Lower leg skin (tissue), 4 donors: ENCODE results near the gene MAX. TPM values are rescaled to one million over a fixed set of nuclear protein-coding genes. Genes with fewer than 3 reads are reported as not detected.

ENCODE experiments used
- DNase-seq, 2 donors: peaks; one replicate each; pipeline ENCODE4 v3.0.0-alpha.2; 2019; ENCODE audit warnings: low spot score in 2 of 2
- H3K4me3 ChIP-seq: fragments of 200-600 bp; sonication (generic); 2 replicates; pipeline ENCODE4 v1.5.1; 2017; ENCODE audit warnings: mild to moderate bottlenecking, low read depth; ENCODE audit not compliant: poor library complexity, severe bottlenecking
- POLR2A ChIP-seq, 2 donors: fragments of 450-650 bp; IDR thresholded peaks; one replicate each; pipeline ENCODE4 v1.6.1; 2016 to 2017; ENCODE audit warnings: antibody characterized with exemption in 2 of 2, mild to moderate bottlenecking in 1 of 2, moderate library complexity in 1 of 2
- WGBS, 2 donors: methylation state at CpG; one replicate each; pipeline ENCODE4 v1.1.5; 2018; 5-methylcytosine and 5-hydroxymethylcytosine counted together
- intact Hi-C: fragments of 100-400 bp; cut with DNase I; formaldehyde crosslinking; loops from one replicate; pipeline ENCODE4 v1.15.0; 2023; ENCODE audit warnings: low total_unique reads
- total RNA-seq, 4 donors: library from RNA; depleted of rRNA; stranded (reverse); fragments of >200 nt; gene quantifications; one replicate each; pipeline ENCODE4 v1.1.0, GENCODE V29; 2016
- TF ChIP-seq, protein P1 (sequence below), 3 donors: fragments of 450-650 bp; IDR thresholded peaks; one replicate each; pipeline ENCODE4 v1.5.1; 2016; ENCODE audit warnings: antibody characterized with exemption in 3 of 3, mild to moderate bottlenecking in 3 of 3, moderate library complexity in 2 of 3

The MAX gene
- total RNA-seq, 4 donors from 2014 or later: 61.0 to 126 (median 65.6) TPM

GRCh38 chr14:65110525-65110924, 8.2 kb upstream of the MAX start:
- H3K4me3 ChIP-seq: no peak overlapping the region
- DNase-seq: no peak
- intact Hi-C loops: no loop called here
- TF ChIP-seq, protein P1, sequence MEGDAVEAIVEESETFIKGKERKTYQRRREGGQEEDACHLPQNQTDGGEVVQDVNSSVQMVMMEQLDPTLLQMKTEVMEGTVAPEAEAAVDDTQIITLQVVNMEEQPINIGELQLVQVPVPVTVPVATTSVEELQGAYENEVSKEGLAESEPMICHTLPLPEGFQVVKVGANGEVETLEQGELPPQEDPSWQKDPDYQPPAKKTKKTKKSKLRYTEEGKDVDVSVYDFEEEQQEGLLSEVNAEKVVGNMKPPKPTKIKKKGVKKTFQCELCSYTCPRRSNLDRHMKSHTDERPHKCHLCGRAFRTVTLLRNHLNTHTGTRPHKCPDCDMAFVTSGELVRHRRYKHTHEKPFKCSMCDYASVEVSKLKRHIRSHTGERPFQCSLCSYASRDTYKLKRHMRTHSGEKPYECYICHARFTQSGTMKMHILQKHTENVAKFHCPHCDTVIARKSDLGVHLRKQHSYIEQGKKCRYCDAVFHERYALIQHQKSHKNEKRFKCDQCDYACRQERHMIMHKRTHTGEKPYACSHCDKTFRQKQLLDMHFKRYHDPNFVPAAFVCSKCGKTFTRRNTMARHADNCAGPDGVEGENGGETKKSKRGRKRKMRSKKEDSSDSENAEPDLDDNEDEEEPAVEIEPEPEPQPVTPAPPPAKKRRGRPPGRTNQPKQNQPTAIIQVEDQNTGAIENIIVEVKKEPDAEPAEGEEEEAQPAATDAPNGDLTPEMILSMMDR (IDR thresholded peaks at IDR 0.05): no peak
- TF ChIP-seq POLR2A (IDR thresholded peaks at IDR 0.05): no peak
- 79 to 85% methylated on average over 5 of the region's 5 CpGs for WGBS, 2 donors

DNA sequence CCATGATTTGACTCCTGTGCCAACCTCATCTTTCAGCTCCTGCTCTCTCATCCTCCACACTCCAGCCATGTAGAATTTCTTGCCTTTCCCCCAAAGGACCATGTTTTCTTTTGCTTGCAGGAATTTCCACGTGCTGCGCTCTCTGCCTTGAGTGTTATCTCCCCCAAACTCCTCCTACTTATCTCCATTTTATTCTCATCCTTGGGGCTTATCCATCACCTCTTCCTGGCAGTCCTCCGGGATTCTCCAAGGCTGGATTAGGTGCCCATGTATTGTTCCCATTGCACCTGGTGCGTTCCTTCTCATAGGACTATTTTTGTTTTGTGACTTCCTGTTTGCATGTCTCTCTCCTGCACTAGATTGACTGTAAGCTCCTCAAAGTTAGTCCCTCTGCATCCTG, 7.0 kb upstream of the MAX start:
- DNase-seq: no peak
- TF ChIP-seq, protein P1 (IDR thresholded peaks at IDR 0.05): no peak
- TF ChIP-seq POLR2A (IDR thresholded peaks at IDR 0.05): no peak
- WGBS, 2 donors: 88 to 90% methylated on average over 4 of the region's 4 CpGs
- intact Hi-C loops: no loop called here
- no peak overlapping the region for H3K4me3 ChIP-seq

DNA sequence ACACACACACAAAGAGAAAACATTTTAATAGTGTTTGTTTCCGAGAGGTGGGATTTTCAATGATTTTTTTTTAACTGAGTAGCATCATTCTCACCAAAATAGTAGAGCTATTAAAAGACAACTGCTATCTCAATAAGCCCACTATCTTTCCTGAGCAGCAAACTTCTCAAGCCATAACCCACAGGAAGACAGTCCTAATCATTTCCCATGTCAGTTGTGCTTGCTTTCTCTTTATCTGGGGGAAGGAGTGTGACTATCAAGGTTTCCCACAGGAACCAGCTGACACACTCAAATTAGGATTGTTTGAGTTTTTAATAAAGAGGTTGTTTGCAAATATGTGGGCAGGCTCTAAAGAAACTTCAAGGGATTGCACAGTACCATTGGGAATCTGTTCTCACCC, 4.9 kb upstream of the MAX start:
- no peak for DNase-seq
- WGBS, 2 donors: 84 to 88% methylated on average over 1 of the region's 1 CpG
- TF ChIP-seq POLR2A (IDR thresholded peaks at IDR 0.05): no peak
- TF ChIP-seq, protein P1 (IDR thresholded peaks at IDR 0.05): no peak
- intact Hi-C loops: no loop called here
- H3K4me3 ChIP-seq: no peak overlapping the region

DNA sequence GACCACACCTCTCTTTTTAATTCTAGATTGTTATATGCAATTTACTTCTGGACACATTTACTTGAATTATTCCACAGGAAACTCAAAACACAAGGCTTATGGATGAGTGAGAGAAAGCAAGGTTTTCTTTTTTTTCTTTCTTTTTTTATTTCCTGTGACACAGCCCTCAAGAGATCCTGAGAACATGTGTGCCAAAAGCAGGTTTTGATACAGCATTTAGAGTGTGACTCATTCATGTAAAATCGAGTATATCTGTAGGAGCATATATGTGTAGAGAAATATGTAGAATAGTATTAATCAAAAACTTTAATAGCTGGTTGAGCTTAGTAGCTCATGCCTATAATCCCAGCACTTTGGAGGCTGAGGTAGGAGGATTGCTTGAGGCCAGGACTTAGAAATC, 4.4 kb upstream of the MAX start:
- TF ChIP-seq, protein P1 (IDR thresholded peaks at IDR 0.05): no peak
- TF ChIP-seq POLR2A (IDR thresholded peaks at IDR 0.05): no peak

DNA sequence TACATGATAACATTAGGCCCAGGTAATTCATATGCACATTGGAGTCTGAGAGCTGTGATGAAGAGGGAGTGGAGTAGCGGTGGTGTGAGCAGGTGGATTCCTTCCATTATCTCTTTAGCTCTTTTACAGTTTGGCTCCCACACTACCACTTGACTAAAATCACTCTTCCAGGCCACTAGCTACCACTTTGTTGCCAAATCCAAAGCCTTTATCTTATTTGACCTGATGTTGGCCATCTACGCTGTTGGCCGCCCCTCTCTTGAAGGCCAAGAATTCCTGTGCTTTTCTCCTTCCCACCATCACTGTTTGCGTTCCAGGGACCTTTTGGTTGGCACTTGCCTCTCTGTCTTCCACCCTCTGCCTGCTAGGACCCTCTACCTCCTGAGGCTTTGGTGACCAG, 4.0 kb upstream of the MAX start:
- intact Hi-C loops: no loop called here
- 94 to 99% methylated on average over 4 of the region's 4 CpGs for WGBS, 2 donors
- no peak for DNase-seq
- H3K4me3 ChIP-seq: no peak overlapping the region
- TF ChIP-seq, protein P1 (IDR thresholded peaks at IDR 0.05): no peak
- TF ChIP-seq POLR2A (IDR thresholded peaks at IDR 0.05): no peak

More for the DNA sequence above, 4.4 kb upstream of the MAX start:
- H3K4me3 ChIP-seq: no peak overlapping the region
- no peak for DNase-seq
- intact Hi-C loops: no loop called here
- WGBS, 2 donors: 32 to 36% methylated on average over 1 of the region's 1 CpG

GRCh38 chr14:65104791-65105190, 2.5 kb upstream of the MAX start:
- no peak for TF ChIP-seq POLR2A (IDR thresholded peaks at IDR 0.05)
- TF ChIP-seq, protein P1 (IDR thresholded peaks at IDR 0.05): no peak
- no peak for DNase-seq
- intact Hi-C loops: no loop called here
- no peak overlapping the region for H3K4me3 ChIP-seq
- whole genome bisulfite sequencing, 2 donors: 87 to 93% methylated on average over 3 of the region's 3 CpGs
